K562 (cell line): ENCODE results near the gene CLSTN1. TPM values are rescaled to one million over a fixed set of nuclear protein-coding genes. Genes with fewer than 3 reads are reported as not detected.

ENCODE experiments used
- ATAC-seq: fragments of 200-7000 bp; cut with Tn5 transposase; 3 replicates; pipeline ENCODE4 v1.9.1; 2020; ENCODE audit warnings: moderate library complexity
- BruUV-seq: library from RNA; stranded (reverse); fragments of 400-500 nt; replicated peaks from 2 replicates; lab custom pipeline; 2021; lab: Mats Ljungman, UMichigan
- CTCF ChIA-PET: fragments of 300-600 bp; formaldehyde crosslinking; extraction: SDS; loops from one replicate; lab custom pipeline; 2021; ENCODE audit warnings: low intra/inter-chr PET ratio; lab: Yijun Ruan, JAX
- POLR2A ChIA-PET: fragments of 300-600, 350-650 bp; sonication (Branson Sonifier 250); formaldehyde crosslinking; extraction: SDS; loops from one replicate; lab custom pipeline; 2021; ENCODE audit warnings: antibody characterized with exemption, inconsistent platforms; lab: Yijun Ruan, JAX
- DNase-seq, 4 experiments: peaks; one replicate each; pipeline versions ENCODE4 v3.0.0 to v3.0.0-alpha.2; 2011 to 2018; ENCODE audit warnings: low spot score in 3 of 4, mixed read lengths in 3 of 4; ENCODE audit errors: extremely low read depth in 1 of 4
- FAIRE-seq: peaks from 2 replicates; lab custom pipeline; 2011; peaks lifted over from hg19 to GRCh38; lab: Jason Lieb, UNC
- H2AFZ ChIP-seq: 2 replicates; pipeline ENCODE4 v1.6.0; 2011; ENCODE audit warnings: low read depth, low read length, control low read depth, inconsistent platforms
- H3K27ac ChIP-seq: fragments of 200-600 bp; 3 replicates; pipeline ENCODE4 v1.8.0; 2011; ENCODE audit warnings: low read depth, mild to moderate bottlenecking, control low read depth, inconsistent platforms, low read length, moderate library complexity, mixed read lengths; ENCODE audit errors: extremely low read depth
- H3K27me3 ChIP-seq, 2 experiments: fragments of 300-600 bp in 1 of 2; 2 replicates in 1 of 2; 3 replicates in 1 of 2; pipeline versions ENCODE4 v1.6.0 to v1.8.0; 2011; ENCODE audit warnings: inconsistent platforms in 2 of 2, low read length in 2 of 2, mild to moderate bottlenecking in 1 of 2, mixed read lengths in 1 of 2, moderate library complexity in 1 of 2; ENCODE audit not compliant: control insufficient read depth in 2 of 2, insufficient read depth in 2 of 2
- H3K36me3 ChIP-seq: fragments of 300-600 bp; 3 replicates; pipeline ENCODE4 v1.8.0; 2011; ENCODE audit warnings: mild to moderate bottlenecking, low read length, inconsistent platforms; ENCODE audit not compliant: control insufficient read depth, insufficient read depth
- H3K4me1 ChIP-seq, 2 experiments: fragments of 200-600 bp in 1 of 2; replicated peaks in 1 of 2; 2 replicates in 1 of 2; 3 replicates in 1 of 2; pipeline versions ENCODE4 v1.5.1 to v1.8.0; 2011; ENCODE audit warnings: inconsistent platforms in 2 of 2, low read length in 2 of 2, mild to moderate bottlenecking in 1 of 2, mixed read lengths in 1 of 2, moderate library complexity in 1 of 2; ENCODE audit not compliant: control insufficient read depth in 2 of 2, insufficient read depth in 2 of 2
- H3K4me2 ChIP-seq: 2 replicates; pipeline ENCODE4 v1.6.1; 2011; ENCODE audit warnings: low read length, control low read depth, inconsistent platforms, mixed read lengths; ENCODE audit not compliant: insufficient read depth
- H3K4me3 ChIP-seq: fragments of 200-600 bp; sonication (generic), shearing (Covaris generic); 2 replicates; pipeline ENCODE4 v1.5.1; 2016; ENCODE audit warnings: control low read depth, inconsistent platforms
- H3K79me2 ChIP-seq: fragments of 200-600 bp; 3 replicates; pipeline ENCODE4 v1.8.0; 2011; ENCODE audit warnings: low read length, inconsistent platforms; ENCODE audit not compliant: control insufficient read depth, insufficient read depth
- H3K9ac ChIP-seq, 2 experiments: 2 replicates each; pipeline versions ENCODE4 v1.6.0 to v1.6.1; 2011; ENCODE audit warnings: low read depth in 2 of 2, low read length in 2 of 2, control low read depth in 1 of 2, inconsistent platforms in 1 of 2, mild to moderate bottlenecking in 1 of 2, mixed read lengths in 1 of 2; ENCODE audit not compliant: insufficient read depth in 1 of 2
- H3K9me1 ChIP-seq: one replicate; pipeline ENCODE4 v1.6.0; 2011; ENCODE audit warnings: inconsistent platforms, mild to moderate bottlenecking, low read length, moderate library complexity; ENCODE audit not compliant: control insufficient read depth, insufficient read depth
- H3K9me3 ChIP-seq: replicated peaks from 2 replicates; pipeline ENCODE4 v1.5.1; 2011; ENCODE audit warnings: low read depth, low read length, inconsistent platforms; ENCODE audit not compliant: control insufficient read depth, insufficient read depth
- H4K20me1 ChIP-seq: replicated peaks from 2 replicates; pipeline ENCODE4 v1.6.1; 2011; ENCODE audit warnings: low read length, inconsistent platforms, mixed read lengths; ENCODE audit not compliant: control insufficient read depth, insufficient read depth
- CEBPG ChIP-seq, 3 experiments: fragments of 200-800 bp in 1 of 3; sonication (Bioruptor generic) in 1 of 3; sonication (generic) in 1 of 3; formaldehyde crosslinking in 1 of 3; IDR thresholded peaks in 2 of 3; conservative IDR thresholded peaks in 1 of 3; 2 replicates each; pipeline versions ENCODE4 v1.6.1 to v1.8.0; 2016 to 2022; ENCODE audit warnings: missing compliant biosample characterization in 2 of 3, missing genetic modification characterization in 2 of 3, mild to moderate bottlenecking in 1 of 3, missing genetic modification reagents in 1 of 3
- RBM14 ChIP-seq: fragments of 200-400 bp; formaldehyde crosslinking; IDR thresholded peaks from 2 replicates; pipeline ENCODE4 v1.6.1; 2018; ENCODE audit warnings: low read depth, mild to moderate bottlenecking, low read length, moderate library complexity, borderline replicate concordance; ENCODE audit not compliant: insufficient read depth
- SMARCE1 ChIP-seq: fragments of 450-650 bp; IDR thresholded peaks from 2 replicates; pipeline ENCODE4 v1.7.1; 2016; ENCODE audit warnings: mild to moderate bottlenecking
- ZBTB7A ChIP-seq: IDR thresholded peaks from 2 replicates; pipeline ENCODE4 v1.6.1; 2011; ENCODE audit warnings: low read depth, mild to moderate bottlenecking, low read length, moderate library complexity, borderline replicate concordance; ENCODE audit not compliant: control insufficient read depth
- ZNF584 ChIP-seq: fragments of 200-800 bp; sonication (Bioruptor generic); IDR thresholded peaks from 2 replicates; pipeline ENCODE4 v1.6.1; 2016; ENCODE audit warnings: low read depth, mild to moderate bottlenecking, missing genetic modification characterization, missing compliant biosample characterization
- ZNF586 ChIP-seq: fragments of 450-650 bp; formaldehyde crosslinking; conservative IDR thresholded peaks from 2 replicates; pipeline ENCODE4 v1.4.0; 2020; ENCODE audit warnings: mild to moderate bottlenecking, moderate library complexity
- WGBS: fragments of 100-300 bp; shearing (Covaris generic); methylation state at CpG from one replicate; pipeline ENCODE4 v1.1.6; 2016; ENCODE audit warnings: low coverage, mixed read lengths; ENCODE audit not compliant: insufficient coverage; ENCODE audit errors: missing lambda C conversion rate; 5-methylcytosine and 5-hydroxymethylcytosine counted together
- in situ Hi-C: fragments of 300-500 bp; cut with MboI; formaldehyde crosslinking; loops from 4 replicates; pipeline ENCODE4 v1.15.0; 2018; ENCODE audit warnings: inconsistent platforms, mixed read lengths
- intact Hi-C: fragments of 100-400 bp; cut with micrococcal nuclease; formaldehyde crosslinking; loops from 2 replicates; pipeline ENCODE4 v1.14.2; 2022
- polyA plus RNA-seq, 8 experiments: library from polyadenylated mRNA; depleted of rRNA in 4 of 8; stranded (reverse) in 5 of 8; unstranded in 3 of 8; fragments of >200 nt; fragmentation: Nextera tagmentation in 2 of 8; fragmentation: Illumina TruSeq in 1 of 8; extraction: Ambion mirVana in 2 of 8; extraction: Trizol in 1 of 8; gene quantifications; 2 replicates each; pipeline versions ENCODE4 v1.2.1 to v1.2.3, GENCODE V29; 2011 to 2014; ENCODE audit warnings: inconsistent platforms in 1 of 8, missing spikeins in 1 of 8
- total RNA-seq, 7 experiments: library from RNA; depleted of rRNA in 6 of 7; stranded (reverse); fragments of >200 nt in 6 of 7; fragmentation: Illumina TruSeq in 2 of 7; extraction: Trizol in 2 of 7; gene quantifications; 2 replicates each; pipeline versions ENCODE4 v1.2.1 to v1.2.3, GENCODE V29; 2011 to 2021; ENCODE audit warnings: low replicate concordance in 1 of 7
- TF ChIP-seq, protein P1 (sequence below), 2 experiments: fragments of 450-650 bp; formaldehyde crosslinking in 1 of 2; IDR thresholded peaks; 2 replicates each; pipeline versions ENCODE4 v1.4.0 to v1.6.1; 2014 to 2020; ENCODE audit warnings: mild to moderate bottlenecking in 2 of 2, borderline replicate concordance in 1 of 2, low read depth in 1 of 2

Gene CLSTN1
- total and polyA plus RNA-seq, 9 of the 15 experiments (the other 6 are each of a cell fraction or from before 2014, with no cell fraction given), result 1.1 to 32.5 (median 13.3) TPM

DNA sequence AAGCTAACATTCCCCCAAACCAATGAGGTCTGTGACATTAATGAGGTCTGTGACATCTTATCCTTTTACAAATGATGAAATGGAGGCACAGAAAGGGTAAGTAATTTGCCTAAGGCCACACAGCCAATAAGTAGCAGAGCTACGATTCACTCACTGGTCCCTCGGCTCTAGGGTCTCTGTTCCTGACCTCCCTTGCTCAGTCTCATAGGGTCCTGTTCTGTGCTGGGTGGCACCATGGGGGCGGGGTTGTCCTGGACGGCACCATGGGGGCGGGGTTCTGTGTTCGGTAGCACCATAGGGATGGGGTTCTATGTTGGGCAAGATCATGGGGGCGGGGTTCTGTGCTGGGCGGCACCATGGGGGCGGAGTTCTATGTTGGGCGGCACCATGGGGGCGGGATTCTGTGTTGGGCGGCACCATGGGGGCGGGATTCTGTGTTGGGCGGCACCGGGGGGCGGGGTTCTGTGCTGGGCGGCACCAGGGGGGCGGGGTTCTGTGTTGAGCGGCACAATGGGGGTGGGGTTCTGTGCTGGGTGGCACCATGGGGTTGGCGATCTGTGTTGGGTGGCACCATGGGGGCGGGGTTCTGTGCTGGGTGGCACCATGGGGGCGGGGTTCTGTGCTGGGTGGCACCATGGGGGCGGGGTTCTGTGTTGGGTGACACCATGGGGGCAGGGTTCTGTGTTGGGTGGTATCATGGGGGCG lies 55.6 kb downstream of the CLSTN1 start (continued):
- TF ChIP-seq ZBTB7A, result no peak
- TF ChIP-seq RBM14, result no peak
- 0 out of 2 replicates have a peak, but pooled peaks have one; percentile 10 for TF ChIP-seq CEBPG (CRISPR knock-in tag; IDR thresholded peaks at IDR 0.05)
- TF ChIP-seq CEBPG (tag; conservative IDR thresholded peaks at IDR 0.05 in 1 of 2, IDR thresholded peaks at IDR 0.05 in 1 of 2), result peak in 1 of 2 experiments; percentile 34; a peak in 1 of 4 replicates

DNA sequence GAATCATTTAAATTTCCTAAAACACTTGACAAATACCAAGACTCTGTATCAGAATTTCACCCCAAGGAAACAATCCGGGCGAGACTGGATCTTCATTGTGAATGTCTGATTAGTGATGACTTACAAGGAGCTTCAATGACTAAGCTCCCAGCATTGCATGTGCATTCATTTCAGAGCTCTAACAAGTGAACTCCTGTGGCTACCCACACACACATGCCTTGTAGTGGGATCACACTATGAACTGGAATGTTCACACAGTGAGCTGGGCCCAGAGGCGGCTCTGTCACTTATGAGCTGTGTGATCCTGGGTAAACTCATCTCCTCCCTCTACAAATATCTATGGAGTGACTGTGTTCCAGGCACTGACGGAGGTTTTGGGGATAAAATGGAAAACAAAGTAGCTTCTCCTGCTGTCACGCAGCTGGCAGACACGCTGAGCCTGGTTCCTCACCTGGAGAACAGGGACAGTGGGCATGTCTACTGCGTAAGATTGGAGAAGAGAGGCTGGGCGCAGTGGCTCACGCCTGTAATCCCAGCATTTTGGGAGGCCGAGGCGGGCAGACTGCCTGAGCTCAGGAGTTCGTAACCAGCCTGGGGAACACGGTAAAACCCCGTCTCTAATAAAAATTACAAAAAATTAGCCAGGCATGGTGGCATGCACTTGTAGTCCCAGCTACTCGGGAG lies 56.9 kb downstream of the CLSTN1 start:
- no peak for ATAC-seq
- H3K9me3 ChIP-seq, result no peaks in the 10 kb centered on the region

More for the DNA sequence above, 56.9 kb downstream of the CLSTN1 start:
- H3K9me1 ChIP-seq, result no peaks in the 10 kb centered on the region
- no peak overlapping the region for H3K4me3 ChIP-seq
- peak overlapping the region; percentile 48; the same call in 2 of the 3 replicates for H3K27ac ChIP-seq
- no peak for FAIRE-seq
- no peak for DNase-seq
- ChIA-PET CTCF (no interaction called here), POLR2A (interaction anchor here (0.9 to 1.0 kb wide), 2 partner anchors 14 to 23 kb away, joined by 3 read pairs; no protein-coding TSS in a partner anchor)
- no TSS peak for BruUV-seq
- H3K4me1 ChIP-seq, result peaks cover 3 to 17% of the 10 kb centered on the region in 2 experiments; a peak in 3 of 5 replicates
- no peaks in the 10 kb centered on the region for H3K27me3 ChIP-seq
- H2AFZ ChIP-seq, result no peak overlapping the region
- in situ Hi-C loops (no loop called here), intact Hi-C loops (no loop called here)
- H3K9ac ChIP-seq, result peak overlapping the region in 1 of 2 experiments; percentile 79; a peak in 2 of 4 replicates
- no peaks in the 10 kb centered on the region for H3K79me2 ChIP-seq
- H3K4me2 ChIP-seq, result no peak overlapping the region
- WGBS, result 84% methylated on average over 15 of the region's 15 CpGs
- H4K20me1 ChIP-seq, result no peaks in the 10 kb centered on the region
- H3K36me3 ChIP-seq, result no peaks in the 10 kb centered on the region
- TF ChIP-seq ZNF586 (CRISPR knock-in tag), result no peak
- TF ChIP-seq SMARCE1, result no peak
- TF ChIP-seq ZNF584, result no peak
- TF ChIP-seq, protein P1, sequence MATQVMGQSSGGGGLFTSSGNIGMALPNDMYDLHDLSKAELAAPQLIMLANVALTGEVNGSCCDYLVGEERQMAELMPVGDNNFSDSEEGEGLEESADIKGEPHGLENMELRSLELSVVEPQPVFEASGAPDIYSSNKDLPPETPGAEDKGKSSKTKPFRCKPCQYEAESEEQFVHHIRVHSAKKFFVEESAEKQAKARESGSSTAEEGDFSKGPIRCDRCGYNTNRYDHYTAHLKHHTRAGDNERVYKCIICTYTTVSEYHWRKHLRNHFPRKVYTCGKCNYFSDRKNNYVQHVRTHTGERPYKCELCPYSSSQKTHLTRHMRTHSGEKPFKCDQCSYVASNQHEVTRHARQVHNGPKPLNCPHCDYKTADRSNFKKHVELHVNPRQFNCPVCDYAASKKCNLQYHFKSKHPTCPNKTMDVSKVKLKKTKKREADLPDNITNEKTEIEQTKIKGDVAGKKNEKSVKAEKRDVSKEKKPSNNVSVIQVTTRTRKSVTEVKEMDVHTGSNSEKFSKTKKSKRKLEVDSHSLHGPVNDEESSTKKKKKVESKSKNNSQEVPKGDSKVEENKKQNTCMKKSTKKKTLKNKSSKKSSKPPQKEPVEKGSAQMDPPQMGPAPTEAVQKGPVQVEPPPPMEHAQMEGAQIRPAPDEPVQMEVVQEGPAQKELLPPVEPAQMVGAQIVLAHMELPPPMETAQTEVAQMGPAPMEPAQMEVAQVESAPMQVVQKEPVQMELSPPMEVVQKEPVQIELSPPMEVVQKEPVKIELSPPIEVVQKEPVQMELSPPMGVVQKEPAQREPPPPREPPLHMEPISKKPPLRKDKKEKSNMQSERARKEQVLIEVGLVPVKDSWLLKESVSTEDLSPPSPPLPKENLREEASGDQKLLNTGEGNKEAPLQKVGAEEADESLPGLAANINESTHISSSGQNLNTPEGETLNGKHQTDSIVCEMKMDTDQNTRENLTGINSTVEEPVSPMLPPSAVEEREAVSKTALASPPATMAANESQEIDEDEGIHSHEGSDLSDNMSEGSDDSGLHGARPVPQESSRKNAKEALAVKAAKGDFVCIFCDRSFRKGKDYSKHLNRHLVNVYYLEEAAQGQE (IDR thresholded peaks at IDR 0.05; ENCODE audit: borderline replicate concordance), result peak; percentile 37; the same call in 1 of the 2 replicates
- TF ChIP-seq, protein P1 (CRISPR knock-in tag; IDR thresholded peaks at IDR 0.05; ENCODE audit: low read depth), result no peak
